MCF 10A (cell line): ENCODE measurements around the gene CBX6. TPM values are rescaled to one million over a fixed set of nuclear protein-coding genes. Genes with fewer than 3 reads are reported as not detected.

Experiments
- BruUV-seq: library from RNA; stranded (reverse); fragments of 400-500 nt; replicated peaks from 2 replicates; lab custom pipeline; 2021; lab: Mats Ljungman, UMichigan
- CTCF ChIA-PET: fragments of 300-600 bp; sonication (Branson Sonifier 250); formaldehyde crosslinking; extraction: SDS; loops from one replicate; lab custom pipeline; 2021; ENCODE audit warnings: antibody characterized with exemption, inconsistent platforms; lab: Yijun Ruan, JAX
- POLR2A ChIA-PET: fragments of 300-600, 350-650 bp; sonication (Branson Sonifier 250); formaldehyde crosslinking; extraction: SDS; loops from one replicate; lab custom pipeline; 2020; ENCODE audit warnings: antibody characterized with exemption, inconsistent platforms; lab: Yijun Ruan, JAX
- DNase-seq: peaks from one replicate; pipeline ENCODE4 v3.0.0-alpha.2; 2018; ENCODE audit not compliant: unreplicated experiment
- H3K27ac Mint-ChIP-seq: one replicate; pipeline ENCODE4 v1.8.0; 2022; ENCODE audit warnings: mild to moderate bottlenecking, low read depth, mixed read lengths; ENCODE audit not compliant: unreplicated experiment
- H3K27me3 Mint-ChIP-seq: one replicate; pipeline ENCODE4 v1.8.0; 2022; ENCODE audit warnings: mixed read lengths; ENCODE audit not compliant: insufficient read depth, unreplicated experiment
- H3K36me3 Mint-ChIP-seq: one replicate; pipeline ENCODE4 v1.8.0; 2022; ENCODE audit warnings: mild to moderate bottlenecking, moderate library complexity, mixed read lengths; ENCODE audit not compliant: insufficient read depth, unreplicated experiment
- H3K4me1 Mint-ChIP-seq: one replicate; pipeline ENCODE4 v1.8.0; 2022; ENCODE audit warnings: mixed read lengths; ENCODE audit not compliant: insufficient read depth, unreplicated experiment
- H3K4me3 Mint-ChIP-seq: one replicate; pipeline ENCODE4 v1.8.0; 2022; ENCODE audit warnings: mild to moderate bottlenecking, moderate library complexity, mixed read lengths; ENCODE audit not compliant: unreplicated experiment
- H3K9me3 Mint-ChIP-seq: one replicate; pipeline ENCODE4 v1.8.0; 2022; ENCODE audit warnings: mixed read lengths; ENCODE audit not compliant: unreplicated experiment
- intact Hi-C: fragments of 100-400 bp; cut with micrococcal nuclease; formaldehyde crosslinking; loops from 2 replicates; pipeline ENCODE4 v1.14.1; 2022
- total RNA-seq: library from RNA; stranded (reverse); gene quantifications from 2 replicates; pipeline ENCODE4 v1.2.3, GENCODE V29; 2022
- TF ChIP-seq, protein P1 (sequence below): fragments of 200-600 bp; IDR thresholded peaks from one replicate; pipeline ENCODE4 v1.8.0; 2022; ENCODE audit warnings: antibody characterized with exemption, mild to moderate bottlenecking; ENCODE audit not compliant: unreplicated experiment

CBX6 gene
- total RNA-seq, 1 experiment from 2014 or later = 22.9 TPM

DNA sequence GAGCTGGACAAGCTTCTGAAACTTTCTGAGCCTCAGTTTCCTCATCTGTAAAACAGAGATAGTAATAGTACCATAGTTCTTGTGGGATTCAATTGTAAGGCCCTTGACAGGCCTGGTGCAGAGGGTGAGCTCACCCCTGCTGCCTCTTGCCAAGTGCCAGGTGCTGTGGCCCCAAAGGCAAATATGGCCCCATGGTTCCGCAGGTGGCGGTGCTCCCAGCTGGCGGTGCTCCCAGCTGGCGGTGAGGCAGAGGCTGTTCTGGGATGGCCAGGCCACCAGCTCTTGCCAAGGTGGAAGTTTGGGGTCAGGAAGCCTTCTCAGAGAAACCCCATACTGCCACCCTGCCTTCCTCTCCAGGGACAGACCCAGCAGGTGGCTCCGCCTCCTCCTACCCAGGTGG is 37.0 kb downstream of the CBX6 start:
- intact Hi-C loops = no loop called here
- Mint-ChIP-seq H3K4me1 (peaks cover 8% of the 10 kb centered on the region), H3K4me3 (no peak overlapping the region), H3K36me3 (no peaks in the 10 kb centered on the region), H3K27me3 (peaks cover 8% of the 10 kb centered on the region), H3K27ac (no peak overlapping the region), H3K9me3 (no peaks in the 10 kb centered on the region)
- ChIA-PET CTCF (interaction anchor here (0.6 kb wide), 1 partner anchor 43 kb away, joined by 3 read pairs; no protein-coding TSS in a partner anchor), POLR2A (interaction anchor here (0.6 kb wide), 1 partner anchor 51 kb away, joined by 3 read pairs; no protein-coding TSS in a partner anchor)
- BruUV-seq = no TSS peak
- TF ChIP-seq, protein P1, sequence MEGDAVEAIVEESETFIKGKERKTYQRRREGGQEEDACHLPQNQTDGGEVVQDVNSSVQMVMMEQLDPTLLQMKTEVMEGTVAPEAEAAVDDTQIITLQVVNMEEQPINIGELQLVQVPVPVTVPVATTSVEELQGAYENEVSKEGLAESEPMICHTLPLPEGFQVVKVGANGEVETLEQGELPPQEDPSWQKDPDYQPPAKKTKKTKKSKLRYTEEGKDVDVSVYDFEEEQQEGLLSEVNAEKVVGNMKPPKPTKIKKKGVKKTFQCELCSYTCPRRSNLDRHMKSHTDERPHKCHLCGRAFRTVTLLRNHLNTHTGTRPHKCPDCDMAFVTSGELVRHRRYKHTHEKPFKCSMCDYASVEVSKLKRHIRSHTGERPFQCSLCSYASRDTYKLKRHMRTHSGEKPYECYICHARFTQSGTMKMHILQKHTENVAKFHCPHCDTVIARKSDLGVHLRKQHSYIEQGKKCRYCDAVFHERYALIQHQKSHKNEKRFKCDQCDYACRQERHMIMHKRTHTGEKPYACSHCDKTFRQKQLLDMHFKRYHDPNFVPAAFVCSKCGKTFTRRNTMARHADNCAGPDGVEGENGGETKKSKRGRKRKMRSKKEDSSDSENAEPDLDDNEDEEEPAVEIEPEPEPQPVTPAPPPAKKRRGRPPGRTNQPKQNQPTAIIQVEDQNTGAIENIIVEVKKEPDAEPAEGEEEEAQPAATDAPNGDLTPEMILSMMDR = no peak
- DNase-seq = no peak

DNA sequence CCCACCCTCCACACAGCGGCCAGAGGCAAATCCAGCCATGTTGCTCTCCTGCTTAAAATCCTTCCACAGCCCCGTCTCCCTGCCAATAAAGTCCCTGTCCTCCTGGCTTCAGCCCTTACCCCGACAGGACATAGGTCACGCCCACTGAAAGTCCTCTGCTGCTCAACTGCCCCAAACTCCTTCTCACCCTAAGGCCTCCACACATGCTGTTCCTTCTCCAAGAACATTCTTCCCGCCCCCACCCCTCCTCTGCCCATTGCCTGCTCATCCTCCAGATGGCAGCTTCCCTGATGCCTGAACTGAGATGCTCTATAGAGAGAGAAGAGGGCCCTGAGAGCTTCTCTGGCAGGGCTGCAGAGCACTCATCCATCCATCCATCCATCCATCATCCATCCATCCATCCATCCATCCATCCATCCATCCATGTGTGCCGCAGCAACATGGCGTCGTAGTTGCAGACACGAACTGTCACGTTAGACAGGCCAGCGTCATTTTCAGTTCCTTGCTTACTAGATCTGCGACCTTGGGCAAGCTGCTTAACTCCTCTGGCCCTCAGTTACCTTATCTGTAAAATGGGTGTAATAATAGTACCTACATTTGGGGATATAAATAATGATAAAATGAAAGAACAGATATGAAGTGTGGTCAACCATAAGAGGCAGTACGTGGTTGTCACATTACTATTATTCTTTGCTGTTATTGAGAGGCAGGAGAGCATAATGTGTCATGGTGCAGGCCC is 37.6 kb downstream of the CBX6 start:
- intact Hi-C loops = no loop called here
- TF ChIP-seq, protein P1 = no peak
- no peak overlapping the region for H3K27ac Mint-ChIP-seq
- ChIA-PET POLR2A (no interaction called here), CTCF (interaction anchor here (0.6 to 0.7 kb wide), 2 partner anchors 14 to 42 kb away, joined by 3 to 4 read pairs; no protein-coding TSS in a partner anchor)
- no peak overlapping the region for H3K4me3 Mint-ChIP-seq
- no peaks in the 10 kb centered on the region for H3K36me3 Mint-ChIP-seq
- DNase-seq = no peak
- no peaks in the 10 kb centered on the region for H3K9me3 Mint-ChIP-seq
- peaks cover 4% of the 10 kb centered on the region for H3K4me1 Mint-ChIP-seq
- peaks cover 2% of the 10 kb centered on the region for H3K27me3 Mint-ChIP-seq
- BruUV-seq = no TSS peak

GRCh38 chr22:38833061-38833460 is 39.0 kb downstream of the CBX6 start:
- Mint-ChIP-seq H3K4me1 (peaks cover 4% of the 10 kb centered on the region), H3K4me3 (no peak overlapping the region), H3K9me3 (no peaks in the 10 kb centered on the region), H3K27me3 (no peaks in the 10 kb centered on the region), H3K36me3 (no peaks in the 10 kb centered on the region), H3K27ac (no peak overlapping the region)
- intact Hi-C loops = no loop called here
- BruUV-seq = no TSS peak
- TF ChIP-seq, protein P1 = no peak
- POLR2A ChIA-PET = no interaction called here
- DNase-seq = no peak
- CTCF ChIA-PET = interaction anchor here (0.5 to 1.2 kb wide), 2 partner anchors 18 to 54 kb away, joined by 3 read pairs; no protein-coding TSS in a partner anchor
